ENCODE measurements around the gene PPP1R10. TPM values are rescaled to one million over a fixed set of nuclear protein-coding genes. Genes with fewer than 3 reads are reported as not detected.

The PPP1R10 gene
- total and polyA plus RNA-seq, 2 of the 13 experiments (the other 11 are each of a cell fraction or from before 2014, with no cell fraction given) = 26.3 to 38.4 TPM

- intact Hi-C loops (cut with micrococcal nuclease; ENCODE audit: unreplicated experiment) (no loop called here), in situ Hi-C loops (cut with HindIII; ENCODE audit: extremely low pct_ligation_motif_present, low pct_unique_long_range_greater_than_20kb) (no loop called here)
- no peak overlapping the region for H3K9ac ChIP-seq (ENCODE audit: insufficient read depth, low read depth, low read length)
- TF ChIP-seq ARID4A (CRISPR knock-in tag; IDR thresholded peaks at IDR 0.05; ENCODE audit: borderline replicate concordance) (no peak), ZFP36L1 (CRISPR knock-in tag; IDR thresholded peaks at IDR 0.05) (no peak), KDM2A (CRISPR knock-in tag; IDR thresholded peaks at IDR 0.05; ENCODE audit: borderline replicate concordance, low read depth) (no peak), ZFP36L2 (CRISPR knock-in tag; IDR thresholded peaks at IDR 0.05) (no peak), ZNF562 (CRISPR knock-in tag; IDR thresholded peaks at IDR 0.05; ENCODE audit: borderline replicate concordance) (no peak), KLF12 (CRISPR knock-in tag; IDR thresholded peaks at IDR 0.05; ENCODE audit: borderline replicate concordance) (no peak), SOX13 (IDR thresholded peaks at IDR 0.05) (no peak), SOX13 (CRISPR knock-in tag; conservative IDR thresholded peaks at IDR 0.05 in 1 of 2, IDR thresholded peaks at IDR 0.05 in 1 of 2) (0 out of 4 replicates have a peak, but pooled peaks of 1 of the 2 experiments have one; percentile 7)
- peak; percentile 42 for FAIRE-seq
- no peak for ATAC-seq
- H2AFZ ChIP-seq (ENCODE audit: low read length) = no peak overlapping the region
- no peak for DNase-seq (ENCODE audit: low spot score)
- peaks cover 2% of the 10 kb centered on the region for H3K79me2 ChIP-seq (ENCODE audit: insufficient read depth, low read length)
- ChIA-PET POLR2A (interaction anchor here (1.0 to 3.5 kb wide), 3 partner anchors 9 to 49 kb away, joined by 3 to 22 read pairs (median 7); partner anchors contain the start of genes GNL1 and PRR3), CTCF (ENCODE audit: low intra/inter-chr PET ratio, low total read pairs) (no interaction called here)
- H3K36me3 ChIP-seq (replicated peaks in 1 of 2; ENCODE audit: control insufficient read depth in 1 of 2, insufficient read depth in 2 of 2, low read length in 2 of 2) = peaks cover 5 to 18% of the 10 kb centered on the region in 2 experiments
- H3K27ac ChIP-seq (ENCODE audit: extremely low read length, insufficient read depth, low read length) = no peak overlapping the region
- BruUV-seq (replicated peaks) = no TSS peak
- H3K9me3 ChIP-seq (ENCODE audit: low read length) = no peaks in the 10 kb centered on the region
- H3K27me3 ChIP-seq (ENCODE audit: control insufficient read depth in 1 of 2, insufficient read depth in 2 of 2, low read length in 2 of 2) = no peaks in the 10 kb centered on the region; a peak in 1 of 5 replicates
- peaks cover 24% of the 10 kb centered on the region for H3K4me1 ChIP-seq (ENCODE audit: insufficient read depth, low read length)
- no peak overlapping the region for H3K4me3 ChIP-seq (replicated peaks in 1 of 3; ENCODE audit: insufficient read depth in 1 of 3, low read depth in 2 of 3, low read length in 3 of 3)
- no peak overlapping the region for H3K4me2 ChIP-seq (ENCODE audit: low read depth, low read length)
- H4K20me1 ChIP-seq (ENCODE audit: insufficient read depth, low read length) = no peaks in the 10 kb centered on the region
Observed at GRCh38 chr6:30565772-30566171, 51.3 kb downstream of the PPP1R10 start.
